Stimulated activated CD4-positive, alpha-beta T cell treated with anti-CD3 and anti-CD28 coated beads, TNF-alpha, amount 100 ng/mL, for 4 hours (primary cell): ENCODE results near the gene PPP2R2B.
"Not testable (repeated sequence)": the region's sequence is repeated elsewhere in the genome, so short reads cannot be mapped to it uniquely, and the experiment has no call there.

Source experiments
- DNase-seq, 3 experiments: peaks; one replicate each; pipeline ENCODE4 v3.0.0-alpha.2; 2020; ENCODE audit warnings: low read depth in 3 of 3

PPP2R2B gene

DNA sequence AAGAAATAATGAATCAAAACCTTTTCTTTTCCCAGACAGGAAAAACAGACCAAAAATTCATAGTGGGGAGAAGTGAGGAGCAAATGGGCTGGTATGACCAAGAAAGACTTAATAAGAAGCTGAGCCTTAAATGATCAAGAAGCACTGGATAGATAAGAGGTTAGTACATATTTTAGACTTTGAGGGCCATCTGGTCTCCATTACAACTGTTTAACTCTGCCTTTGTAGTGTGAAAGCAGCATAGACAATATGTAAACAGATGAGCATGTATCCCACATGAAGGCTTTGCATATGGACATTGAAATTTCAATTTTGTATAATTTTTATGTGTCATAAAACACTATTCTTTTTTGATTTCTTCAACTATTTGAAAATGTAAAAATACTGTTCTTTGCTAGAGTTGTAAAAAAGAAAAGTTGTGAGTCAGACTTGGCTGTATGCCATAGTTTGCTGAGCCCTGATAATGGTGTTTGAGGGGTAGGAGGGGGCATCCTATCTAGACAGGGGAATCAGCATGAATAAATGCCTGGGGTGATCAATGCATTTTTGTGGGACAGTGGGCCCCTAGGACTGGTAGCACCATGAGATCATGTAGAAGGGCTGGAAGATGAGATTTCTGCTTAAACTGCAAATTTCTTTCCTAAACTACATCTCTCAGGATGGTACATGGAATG is 270.8 kb downstream of the PPP2R2B start:
- DNase-seq = no peak

DNA sequence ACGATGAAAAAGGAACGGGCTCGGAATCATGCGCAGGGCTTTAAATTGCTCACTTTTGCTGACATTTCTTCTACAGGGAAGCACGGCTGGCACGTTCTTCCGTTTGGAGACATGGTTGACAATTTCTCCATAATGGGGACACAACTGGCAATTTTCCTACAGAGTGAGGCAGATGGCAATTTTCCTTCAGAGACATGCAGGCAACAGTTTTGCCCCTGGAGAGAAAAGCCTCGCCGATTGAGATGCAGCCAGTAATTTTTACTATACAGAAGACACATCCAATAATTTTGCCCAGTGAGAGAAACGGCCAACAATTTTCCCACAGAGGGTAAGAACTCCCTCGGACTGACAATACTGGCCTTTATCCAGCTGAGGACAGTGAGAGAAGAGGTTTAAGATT is 271.7 kb downstream of the PPP2R2B start:
- DNase-seq = no peak

DNA sequence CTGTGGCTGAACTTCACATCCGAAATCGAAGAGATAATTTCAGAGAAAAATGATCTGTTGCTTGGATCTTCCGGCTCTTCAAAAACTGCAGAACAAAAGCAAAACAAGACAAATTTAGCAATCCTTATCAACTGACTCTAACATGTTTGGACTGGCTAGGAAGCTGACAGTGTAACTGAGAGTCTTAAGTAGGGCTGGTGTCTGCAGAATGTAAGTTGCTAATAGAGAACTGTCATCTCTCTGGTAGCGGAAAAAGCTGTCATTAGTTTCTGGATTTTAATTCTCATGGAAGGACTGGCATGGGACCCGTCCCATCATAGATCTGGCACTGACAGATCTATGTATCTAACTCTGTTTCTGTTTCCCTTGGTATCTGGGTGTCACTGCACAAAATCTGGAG is 278.2 kb downstream of the PPP2R2B start:
- DNase-seq = no peak

DNA sequence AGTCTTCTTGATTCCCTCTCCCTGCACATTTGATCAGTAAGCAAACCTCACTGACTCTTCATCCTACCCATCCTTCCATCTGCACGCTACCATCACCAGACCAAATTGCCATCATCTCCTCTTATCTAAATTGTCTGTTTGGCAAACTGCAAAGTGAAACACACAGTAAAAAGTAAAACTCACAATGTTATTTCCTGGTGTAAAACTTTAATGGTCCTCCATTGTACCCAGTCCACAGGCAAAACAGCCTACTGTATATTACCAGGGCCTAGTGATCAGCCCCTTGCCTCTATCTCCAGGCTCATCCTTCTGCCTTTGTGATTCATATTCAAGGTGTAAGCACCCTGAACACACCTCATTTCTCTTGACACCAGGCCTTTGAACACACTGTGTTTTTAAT is 279.3 kb downstream of the PPP2R2B start:
- DNase-seq = no peak

DNA sequence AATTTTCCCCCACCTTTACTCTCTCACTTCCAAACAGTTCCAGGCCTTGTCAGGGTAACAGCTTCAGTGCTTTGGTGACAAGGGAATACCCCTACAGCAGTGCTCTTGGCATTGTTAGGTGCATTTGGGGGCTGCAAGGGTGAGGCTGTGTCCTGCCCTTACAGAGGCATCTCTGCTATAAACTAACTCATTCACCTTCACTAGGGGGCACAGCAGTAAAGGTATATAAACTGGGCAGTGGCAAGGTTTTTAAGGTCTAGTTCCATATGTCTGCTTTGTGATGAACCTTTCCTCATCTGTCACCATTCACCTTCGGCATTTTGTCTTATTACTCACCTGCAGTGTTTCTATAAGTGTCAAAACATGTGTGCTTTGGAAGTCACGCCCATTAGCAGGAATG is 283.5 kb downstream of the PPP2R2B start:
- no peak for DNase-seq

DNA sequence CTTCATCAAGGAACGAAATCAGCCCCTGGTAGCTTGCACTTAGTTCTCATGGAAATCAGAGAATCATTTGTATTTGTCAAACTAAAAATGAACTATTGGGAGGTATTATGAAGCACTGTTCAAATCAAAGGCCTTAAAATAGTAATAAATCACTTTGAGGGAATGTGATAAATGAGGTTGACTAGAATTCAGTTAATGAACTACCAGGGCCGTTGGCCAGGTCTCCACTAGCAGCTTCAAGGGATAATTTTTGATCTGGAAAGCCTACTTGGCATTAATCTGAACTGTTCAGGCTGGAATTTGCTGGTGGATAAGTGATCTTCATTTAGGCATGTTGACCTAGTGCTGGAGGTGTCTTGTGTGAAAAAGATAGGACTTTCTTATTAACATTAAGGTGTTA is 286.2 kb downstream of the PPP2R2B start:
- DNase-seq = no peak

DNA sequence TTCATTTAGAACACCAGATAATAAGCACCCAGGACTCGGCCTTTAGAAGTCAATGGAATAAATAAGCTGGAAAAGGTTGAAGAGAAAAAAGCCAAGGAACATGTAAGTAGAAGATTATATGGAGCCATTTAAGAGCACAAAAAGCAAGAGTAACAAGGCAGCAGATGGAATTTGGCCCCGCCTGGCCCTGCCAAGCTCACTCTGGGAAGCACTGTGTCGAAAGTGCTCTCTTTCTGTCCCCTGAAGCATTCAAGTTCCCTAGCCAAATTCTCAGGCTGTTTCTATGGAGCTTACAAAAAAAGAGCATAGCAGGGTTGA is 289.6 kb downstream of the PPP2R2B start:
- DNase-seq = no peak

DNA sequence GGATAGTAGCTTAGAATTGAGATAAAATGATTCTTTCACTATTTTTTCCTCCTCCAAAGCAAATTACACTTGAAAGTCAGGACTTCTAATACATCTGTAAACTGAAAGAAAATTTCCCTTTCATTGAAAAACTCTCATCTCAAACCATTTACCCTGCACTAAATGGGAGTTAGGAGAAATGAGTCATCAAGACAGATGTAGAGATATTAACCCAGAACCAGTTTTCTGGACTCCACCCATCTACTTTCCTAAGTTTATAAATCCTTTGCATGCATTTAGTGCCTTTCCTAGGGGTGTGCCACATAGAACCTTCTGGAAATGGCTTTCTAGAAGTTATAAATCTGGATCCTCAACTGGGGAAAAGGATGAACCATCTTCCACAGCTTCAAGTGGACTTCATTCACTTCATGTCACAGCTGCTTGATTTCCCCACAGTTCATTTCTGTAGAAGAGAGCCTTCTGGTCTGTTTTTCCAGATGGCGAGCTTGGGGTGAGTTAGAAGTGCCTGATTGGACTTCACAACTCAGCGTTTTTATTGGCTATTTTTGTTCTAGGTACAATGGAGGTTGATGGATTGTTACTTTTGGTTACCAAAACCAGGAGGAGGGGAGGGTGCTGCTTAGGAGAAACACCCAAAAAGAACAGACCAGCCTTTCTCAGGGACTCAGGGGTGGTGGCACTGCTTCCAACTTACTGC is 290.1 kb downstream of the PPP2R2B start:
- no peak for DNase-seq

DNA sequence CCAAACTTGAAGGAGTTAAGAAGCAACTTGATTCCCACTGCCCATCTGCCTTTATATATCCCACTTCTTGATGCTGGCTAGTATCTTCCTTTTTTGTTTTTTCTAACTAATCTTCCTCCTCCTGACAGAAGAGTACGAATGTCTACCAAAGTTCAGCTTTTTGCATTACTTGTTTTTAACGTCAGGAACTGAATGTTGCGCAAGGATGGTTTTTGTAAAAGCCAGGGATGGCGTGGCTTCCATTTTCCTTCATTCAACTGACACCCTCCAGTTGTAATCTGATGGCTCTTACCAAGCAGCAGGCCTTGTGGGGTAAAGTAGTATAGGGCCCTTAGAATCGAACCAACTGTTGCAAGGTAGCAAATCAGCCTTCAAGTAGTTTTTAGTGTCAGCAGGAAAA is 291.8 kb downstream of the PPP2R2B start:
- no peak for DNase-seq

DNA sequence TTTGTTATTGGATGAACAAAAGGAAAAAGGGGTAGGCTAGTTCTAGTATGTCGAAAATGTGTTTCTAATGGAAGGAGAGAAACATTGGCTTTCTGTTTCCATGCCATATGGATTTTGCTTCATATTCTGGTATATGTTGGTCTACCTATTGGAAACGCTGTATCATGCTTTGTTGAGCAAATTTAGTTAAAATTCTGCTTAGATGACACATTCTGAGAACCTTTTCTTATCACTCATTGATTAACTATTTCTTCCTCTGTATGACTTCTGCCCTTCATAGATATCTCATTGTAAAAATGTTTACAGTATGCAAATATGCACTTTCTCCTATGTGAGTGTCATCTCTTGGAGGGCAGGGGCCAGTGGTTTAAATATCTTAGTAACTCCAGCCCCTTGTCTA is 293.8 kb downstream of the PPP2R2B start:
- DNase-seq = no peak

DNA sequence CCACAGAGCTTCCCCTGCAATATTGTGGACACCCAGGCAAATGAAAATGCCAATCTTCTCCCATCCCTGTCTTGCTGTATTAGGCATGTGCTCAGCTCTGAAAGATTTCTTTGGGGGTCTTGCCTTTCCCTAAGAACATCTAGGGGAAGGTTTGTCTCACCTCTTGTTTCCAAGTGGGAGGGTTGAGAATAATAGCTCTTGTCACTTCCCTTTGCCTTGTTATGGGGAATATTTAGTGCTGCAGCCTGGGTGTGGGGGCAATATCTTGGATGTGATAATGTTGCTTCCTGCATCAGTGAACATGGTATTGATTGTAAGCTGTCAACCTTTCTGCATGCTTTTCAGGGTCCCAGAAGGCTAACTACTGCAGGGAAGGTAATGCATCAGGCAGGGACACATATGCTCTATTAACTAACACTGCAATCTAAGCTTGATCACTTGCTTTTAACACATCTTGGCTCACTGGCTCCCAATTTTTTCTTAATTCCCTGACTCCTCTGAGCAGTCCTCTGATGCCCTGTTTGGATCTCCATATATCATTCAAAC is 296.4 kb downstream of the PPP2R2B start:
- no peak for DNase-seq

DNA sequence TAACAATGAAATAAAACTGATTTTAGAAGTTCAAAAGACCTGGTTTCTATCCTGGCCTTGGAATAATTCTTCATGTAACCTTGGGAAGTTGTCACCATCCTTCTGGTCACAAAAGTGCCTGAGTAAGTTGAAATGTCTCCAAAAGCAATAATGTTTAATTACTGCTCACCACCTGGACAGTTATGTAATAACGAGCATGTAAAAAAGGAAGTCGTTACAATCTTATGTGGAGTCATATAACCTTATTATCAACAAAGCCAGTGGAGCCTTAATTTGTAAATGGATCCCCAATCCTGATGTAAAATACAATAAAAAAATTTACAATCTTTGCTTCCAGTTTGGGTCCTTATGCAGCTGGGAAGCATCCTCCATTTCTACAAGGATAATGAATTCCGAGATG is 298.3 kb downstream of the PPP2R2B start:
- no peak for DNase-seq

DNA sequence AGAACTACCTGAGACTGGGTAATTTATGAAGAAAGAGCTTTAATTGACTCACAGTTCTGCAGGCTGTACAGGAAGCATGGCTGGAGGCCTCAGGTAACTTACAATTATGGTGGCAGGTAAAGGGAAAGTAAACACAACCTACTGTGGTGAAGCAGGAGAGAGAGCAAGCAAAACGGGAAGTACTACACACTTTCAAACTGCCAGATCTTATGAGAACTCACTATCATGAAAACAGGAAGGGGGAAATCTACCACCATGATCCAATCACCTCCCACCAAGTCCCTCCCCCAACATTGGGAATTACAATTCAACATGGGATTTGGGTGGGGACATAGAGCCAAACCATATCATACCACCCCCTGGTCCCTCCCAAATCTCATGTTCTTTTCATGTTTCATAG is 303.8 kb downstream of the PPP2R2B start:
- no peak for DNase-seq

DNA sequence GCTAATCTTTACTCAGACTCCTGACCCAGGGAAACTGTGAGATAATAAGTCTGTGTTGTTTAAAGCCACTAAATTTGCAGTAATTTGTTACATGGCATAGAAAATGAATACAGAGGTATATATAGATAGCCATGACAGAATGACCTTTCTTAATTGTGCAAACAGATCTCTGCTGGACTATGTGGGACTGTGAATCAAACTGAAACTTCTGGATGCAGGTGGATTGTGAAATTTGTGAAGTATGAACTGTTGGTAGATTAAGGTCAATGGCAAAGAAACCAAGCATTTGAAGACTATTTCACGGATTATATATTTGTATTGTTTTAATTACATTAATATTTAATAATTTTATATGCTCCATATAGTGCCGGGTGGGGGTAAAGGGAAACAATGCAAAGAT is 310.4 kb downstream of the PPP2R2B start:
- DNase-seq = no peak

DNA sequence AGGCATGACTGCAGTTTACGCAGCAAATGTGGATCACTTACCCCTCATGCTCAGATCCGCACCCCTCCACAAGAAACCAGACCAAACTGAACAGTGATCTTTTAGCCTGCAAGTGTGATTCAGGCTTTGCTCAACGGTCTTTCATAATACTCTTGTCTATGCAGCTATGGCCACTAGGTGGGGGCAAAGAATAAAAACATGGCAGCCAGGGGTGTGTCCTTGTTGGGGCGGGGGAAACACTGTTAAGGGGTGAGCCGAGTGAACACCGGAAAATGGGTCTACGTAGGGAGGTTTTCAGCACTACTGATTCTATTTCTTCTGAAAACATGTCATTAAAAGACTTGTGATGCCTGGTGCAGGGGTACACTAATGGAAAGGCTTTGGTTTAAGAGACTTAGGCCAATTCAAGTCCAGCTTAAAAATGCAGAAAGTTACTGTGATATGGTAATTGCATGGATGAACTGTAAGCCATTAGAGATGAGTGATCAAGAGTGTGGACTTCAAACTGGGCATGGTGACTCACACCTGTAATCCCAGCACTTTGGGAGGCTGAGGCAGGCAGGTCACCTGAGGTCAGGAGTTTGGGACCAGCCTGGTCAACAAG is 312.7 kb downstream of the PPP2R2B start:
- DNase-seq = peak in 1 of 3 experiments; percentile 5

DNA sequence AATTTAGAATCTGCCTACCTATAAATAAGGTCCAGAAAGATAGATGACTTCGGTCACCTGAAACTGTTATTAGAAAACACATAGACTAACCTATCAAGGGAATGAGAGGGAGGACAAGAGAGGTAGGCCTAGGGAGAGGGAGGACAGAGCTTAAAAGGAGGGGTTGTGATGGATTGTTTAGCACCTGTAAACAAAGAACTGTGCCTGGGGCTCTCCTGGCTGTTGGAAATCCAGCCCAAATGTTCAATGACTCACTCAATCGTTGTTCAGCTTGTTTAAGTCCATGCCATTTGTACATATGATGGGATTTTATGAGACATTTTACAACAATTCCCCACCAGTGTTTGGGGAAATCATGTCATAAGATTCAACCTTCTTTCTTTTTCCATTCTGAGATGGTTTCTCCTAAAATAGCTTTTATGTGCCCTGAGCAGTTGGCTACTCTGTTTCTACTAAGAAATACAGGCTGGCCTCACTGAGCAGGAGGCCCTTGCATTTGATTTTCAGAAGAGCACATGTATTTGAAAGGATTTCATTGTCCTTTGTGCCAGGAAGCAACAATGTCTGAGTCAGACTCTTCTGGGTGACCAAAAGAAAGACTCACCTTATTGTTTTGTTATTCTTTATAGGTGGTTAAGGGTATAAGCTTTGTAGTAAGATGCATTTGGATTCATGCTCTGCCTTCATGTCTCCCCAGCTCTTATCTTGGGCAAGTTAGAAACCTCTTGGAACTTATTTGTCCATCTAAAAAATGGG is 314.4 kb downstream of the PPP2R2B start:
- no peak for DNase-seq

DNA sequence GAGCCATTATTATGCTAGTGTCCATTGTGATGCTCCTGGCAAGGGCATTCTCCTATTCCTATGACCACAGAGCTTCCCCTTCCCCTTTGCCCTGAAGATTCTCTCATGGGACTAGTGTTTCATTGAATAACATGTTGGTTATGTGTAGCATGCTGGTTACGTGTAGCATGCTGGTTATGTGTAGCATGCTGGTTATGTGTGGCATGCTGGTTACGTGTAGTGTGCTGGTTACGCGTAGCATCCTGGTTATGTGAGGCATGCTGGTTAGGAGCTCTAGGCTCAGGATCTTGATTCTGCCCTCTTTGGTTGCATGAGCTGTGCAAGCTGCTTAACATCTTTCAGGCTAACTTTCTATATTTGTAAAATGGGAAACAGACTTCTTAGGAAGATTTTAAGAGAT is 316.1 kb downstream of the PPP2R2B start:
- DNase-seq = no peak

DNA sequence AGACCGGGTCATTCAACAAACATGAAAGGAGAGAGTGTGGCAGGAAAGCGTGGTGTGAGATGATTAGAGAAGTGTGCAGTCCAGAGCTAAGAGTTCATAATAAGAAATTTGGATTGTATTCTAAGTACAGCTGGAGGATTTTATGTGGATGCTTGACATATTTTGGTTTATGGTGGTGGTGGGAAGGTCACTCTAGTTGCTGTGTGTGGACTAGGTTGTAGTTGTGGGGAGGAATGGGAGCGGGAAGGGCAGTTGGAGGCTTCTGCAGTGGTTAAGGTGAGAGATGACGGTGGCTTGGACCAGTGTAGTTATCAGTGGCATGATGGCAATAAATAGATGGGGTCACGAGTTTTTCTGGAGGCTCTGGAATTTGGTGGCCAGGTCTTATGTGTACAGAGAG is 316.8 kb downstream of the PPP2R2B start:
- DNase-seq = no peak

DNA sequence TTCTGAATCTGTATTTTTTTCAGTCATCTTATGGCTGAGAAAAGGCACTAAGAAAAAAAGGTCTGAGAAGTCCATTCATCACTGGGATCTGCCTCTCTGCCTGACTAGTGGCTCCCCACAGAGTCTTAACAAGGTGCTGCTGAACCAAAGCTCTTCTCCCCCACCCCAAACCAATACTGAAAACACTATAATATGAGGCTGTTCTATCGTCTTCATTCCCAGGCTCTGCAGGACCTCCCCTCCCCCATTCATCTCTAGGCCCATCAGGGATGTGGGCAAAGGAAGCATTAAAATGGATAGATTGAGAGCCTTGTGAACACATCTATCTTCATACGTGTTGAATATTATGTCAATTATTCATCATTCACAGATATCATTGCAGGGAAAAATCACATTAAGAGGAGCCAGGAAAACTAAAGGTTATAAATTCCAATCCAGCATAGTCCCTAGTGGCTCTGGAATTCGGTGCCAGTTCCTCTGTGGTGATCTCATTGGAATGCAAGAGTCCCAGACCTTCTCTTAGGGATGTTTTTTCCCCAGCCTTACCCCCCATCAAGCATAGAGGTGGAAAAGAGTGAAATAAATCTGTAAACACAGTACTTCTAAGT is 318.2 kb downstream of the PPP2R2B start:
- no peak for DNase-seq

DNA sequence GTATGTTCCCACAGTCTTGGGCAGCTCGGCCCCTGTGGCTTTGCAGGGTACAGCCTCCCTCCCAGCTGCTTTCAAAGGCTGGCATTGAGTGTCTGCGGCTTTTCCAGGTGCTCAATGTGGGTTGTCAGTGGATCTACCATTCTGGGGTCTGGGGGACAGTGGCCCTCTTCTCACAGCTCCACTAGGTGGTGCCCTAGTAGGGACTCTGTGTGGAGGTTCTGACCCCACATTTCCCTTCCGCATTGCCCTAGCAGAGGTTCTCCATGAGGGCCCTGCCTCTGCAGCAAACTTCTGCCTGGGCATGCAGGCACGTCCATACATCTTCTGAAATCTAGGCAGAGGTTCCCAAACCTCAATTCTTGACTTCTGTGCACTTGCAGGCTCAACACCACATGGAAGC is 321.7 kb downstream of the PPP2R2B start:
- not testable (repeated sequence) for DNase-seq

DNA sequence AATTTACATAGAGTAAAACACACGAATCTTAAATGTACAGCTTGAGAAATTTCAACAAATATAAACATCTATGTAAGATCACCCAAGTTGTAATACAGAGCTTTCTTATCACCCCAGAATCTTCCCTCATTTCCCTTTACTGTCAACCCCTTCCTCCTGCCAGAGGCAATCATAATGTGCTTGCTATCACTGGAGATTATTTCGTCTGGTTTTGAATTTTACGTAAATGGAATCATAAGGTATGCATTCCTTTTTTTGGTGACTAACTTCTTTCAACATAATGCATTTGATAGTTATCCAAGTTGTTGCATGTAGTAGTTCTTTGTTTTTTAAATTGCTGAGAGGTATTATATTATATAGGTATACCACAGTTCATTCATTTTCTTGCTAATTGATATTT is 325.1 kb downstream of the PPP2R2B start:
- DNase-seq = no peak

DNA sequence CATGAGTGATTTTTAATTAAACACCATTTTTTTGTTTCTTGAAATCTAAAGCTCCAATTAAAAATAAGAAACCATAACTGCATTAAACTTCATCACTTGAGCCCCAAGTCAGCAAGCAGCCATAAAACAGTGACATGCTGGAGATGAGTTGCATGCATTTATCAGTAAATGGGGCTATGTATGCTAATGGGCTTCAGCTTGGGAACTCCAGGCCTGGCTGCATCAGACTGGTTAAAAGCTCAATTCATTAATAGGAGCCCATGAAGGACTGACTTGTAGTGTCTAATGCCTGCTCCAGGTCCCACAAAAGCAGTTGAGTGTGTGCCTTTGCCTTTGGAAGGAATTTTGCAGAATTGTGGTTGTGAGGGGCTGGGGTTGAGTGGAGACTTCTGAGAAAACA is 328.9 kb downstream of the PPP2R2B start:
- DNase-seq = no peak
